ENCODE measurements around the gene GCK. TPM values are rescaled to one million over a fixed set of nuclear protein-coding genes. Genes with fewer than 3 reads are reported as not detected.
A peak's percentile ranks its signal among the peaks of the same experiment; 100 is the strongest.

Gene GCK
- total RNA-seq (not detected), polyA plus RNA-seq (1 to 10 TPM in 1 of 4 donors, under 1 TPM in 3; 0.47 to 1.2 (median 0.57) TPM)

GRCh38 chr7:44189286-44189992 lies at the start of gene GCK:
TSS of gene GCK (minus strand) at chr7:44189439. CDS start at chr7:44188953, 486 bp downstream.
- Mint-ChIP-seq H3K27ac (peak within 1 kb of the TSS in 1 of 3 donors; percentile 76), H3K36me3 (no peaks in the 10 kb centered on the region), H3K27me3 (peaks cover 21% of the 10 kb centered on the region), H3K4me1 (no peaks in the 10 kb centered on the region), H3K9me3 (no peaks in the 10 kb centered on the region), H3K4me3 (no peak within 1 kb of the TSS)
- Histone ChIP-seq H3K27ac (ENCODE audit: insufficient read depth, low read length, poor library complexity, severe bottlenecking) (no peak within 1 kb of the TSS), H3K36me3 (ENCODE audit: control insufficient read depth, insufficient read depth, low read length) (no peaks in the 10 kb centered on the region), H3K27me3 (ENCODE audit: control insufficient read depth, insufficient read depth, low read length) (peaks cover 2% of the 10 kb centered on the region), H3K4me1 (ENCODE audit: control insufficient read depth, insufficient read depth, low read length, poor library complexity, severe bottlenecking) (no peaks in the 10 kb centered on the region), H3K4me3 (ENCODE audit: low read depth, low read length) (no peak within 1 kb of the TSS), H3K9me3 (ENCODE audit: control insufficient read depth in 2 of 2, low read length in 2 of 2) (no peaks in the 10 kb centered on the region)
- DNase-seq, result no peak
- ATAC-seq (ENCODE audit: low read depth in 2 of 2), result no peak

GRCh38 chr7:44238116-44238695 lies 49.0 kb upstream of the GCK start:
- H3K4me3 ChIP-seq (ENCODE audit: low read depth, low read length), result no peak overlapping the region
- Mint-ChIP-seq H3K4me1 (peaks cover 0 to 2% (median 0%) of the 10 kb centered on the region in 4 donors), H3K4me3 (no peak overlapping the region), H3K36me3 (no peaks in the 10 kb centered on the region), H3K27ac (no peak overlapping the region), H3K27me3 (no peaks in the 10 kb centered on the region), H3K9me3 (no peaks in the 10 kb centered on the region)
- H3K4me1 ChIP-seq (ENCODE audit: control insufficient read depth, insufficient read depth, low read length, poor library complexity, severe bottlenecking), result peaks cover 4% of the 10 kb centered on the region
- no peaks in the 10 kb centered on the region for H3K9me3 ChIP-seq (ENCODE audit: control insufficient read depth in 2 of 2, low read length in 2 of 2)
- ATAC-seq (ENCODE audit: low read depth in 2 of 2) (no peak), DNase-seq (no peak)
- H3K27me3 ChIP-seq (ENCODE audit: control insufficient read depth, insufficient read depth, low read length), result no peaks in the 10 kb centered on the region
- H3K36me3 ChIP-seq (ENCODE audit: control insufficient read depth, insufficient read depth, low read length), result no peaks in the 10 kb centered on the region
- no peak overlapping the region for H3K27ac ChIP-seq (ENCODE audit: insufficient read depth, low read length, poor library complexity, severe bottlenecking)

- H3K27ac ChIP-seq (ENCODE audit: insufficient read depth, low read length, poor library complexity, severe bottlenecking), result no peak overlapping the region
- Mint-ChIP-seq H3K9me3 (no peaks in the 10 kb centered on the region), H3K36me3 (no peaks in the 10 kb centered on the region), H3K4me3 (no peak overlapping the region), H3K27ac (no peak overlapping the region), H3K27me3 (no peaks in the 10 kb centered on the region), H3K4me1 (peaks cover 0 to 2% (median 0%) of the 10 kb centered on the region in 4 donors)
- no peak overlapping the region for H3K4me3 ChIP-seq (ENCODE audit: low read depth, low read length)
- H3K9me3 ChIP-seq (ENCODE audit: control insufficient read depth in 2 of 2, low read length in 2 of 2), result no peaks in the 10 kb centered on the region
- no peak for DNase-seq
- peaks cover 4% of the 10 kb centered on the region for H3K4me1 ChIP-seq (ENCODE audit: control insufficient read depth, insufficient read depth, low read length, poor library complexity, severe bottlenecking)
- no peaks in the 10 kb centered on the region for H3K36me3 ChIP-seq (ENCODE audit: control insufficient read depth, insufficient read depth, low read length)
- H3K27me3 ChIP-seq (ENCODE audit: control insufficient read depth, insufficient read depth, low read length), result no peaks in the 10 kb centered on the region
- no peak for ATAC-seq (ENCODE audit: low read depth in 2 of 2)
These were observed 48.5 kb upstream of the GCK start for GRCh38 chr7:44237696-44238095.

DNA sequence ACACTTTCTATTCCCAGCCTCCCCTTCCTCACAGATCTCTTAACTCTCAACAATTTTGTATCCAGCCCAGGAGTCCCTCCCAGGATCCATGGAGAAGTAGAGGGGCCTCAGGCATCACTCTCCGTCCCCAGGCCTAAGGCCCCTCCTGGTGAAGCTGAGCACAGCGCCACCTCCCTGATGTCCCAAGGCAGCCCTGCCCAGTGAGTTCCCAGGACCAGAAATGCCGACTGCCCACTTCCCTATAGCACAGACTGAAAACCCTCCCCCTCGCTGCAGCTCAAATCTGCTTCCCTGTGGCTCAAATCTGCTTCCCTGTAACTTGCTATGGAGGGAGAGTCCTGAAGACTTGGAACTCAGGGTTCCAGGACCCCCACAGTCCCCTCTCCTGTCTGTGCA lies 47.1 kb upstream of the GCK start:
- H3K4me3 ChIP-seq (ENCODE audit: low read depth, low read length), result no peak overlapping the region
- ATAC-seq (ENCODE audit: low read depth in 2 of 2) (no peak), DNase-seq (no peak)
- H3K27me3 ChIP-seq (ENCODE audit: control insufficient read depth, insufficient read depth, low read length), result no peaks in the 10 kb centered on the region
- H3K36me3 Mint-ChIP-seq, result no peaks in the 10 kb centered on the region
- no peaks in the 10 kb centered on the region for H3K9me3 Mint-ChIP-seq
- H3K27me3 Mint-ChIP-seq, result no peaks in the 10 kb centered on the region
- peaks cover 0 to 2% (median 0%) of the 10 kb centered on the region in 4 donors for H3K4me1 Mint-ChIP-seq
- H3K27ac Mint-ChIP-seq, result no peak overlapping the region
- H3K27ac ChIP-seq (ENCODE audit: insufficient read depth, low read length, poor library complexity, severe bottlenecking), result no peak overlapping the region
- peaks cover 4% of the 10 kb centered on the region for H3K4me1 ChIP-seq (ENCODE audit: control insufficient read depth, insufficient read depth, low read length, poor library complexity, severe bottlenecking)
- H3K36me3 ChIP-seq (ENCODE audit: control insufficient read depth, insufficient read depth, low read length), result no peaks in the 10 kb centered on the region
- H3K4me3 Mint-ChIP-seq, result no peak overlapping the region
- H3K9me3 ChIP-seq (ENCODE audit: control insufficient read depth in 2 of 2, low read length in 2 of 2), result no peaks in the 10 kb centered on the region

GRCh38 chr7:44235582-44236332 lies 46.5 kb upstream of the GCK start:
- no peaks in the 10 kb centered on the region for H3K27me3 Mint-ChIP-seq
- no peaks in the 10 kb centered on the region for H3K9me3 Mint-ChIP-seq
- no peaks in the 10 kb centered on the region for H3K4me1 ChIP-seq (ENCODE audit: control insufficient read depth, insufficient read depth, low read length, poor library complexity, severe bottlenecking)
- no peaks in the 10 kb centered on the region for H3K9me3 ChIP-seq (ENCODE audit: control insufficient read depth in 2 of 2, low read length in 2 of 2)
- H3K4me3 Mint-ChIP-seq, result no peak overlapping the region
- no peak overlapping the region for H3K4me3 ChIP-seq (ENCODE audit: low read depth, low read length)
- no peaks in the 10 kb centered on the region for H3K27me3 ChIP-seq (ENCODE audit: control insufficient read depth, insufficient read depth, low read length)
- no peak for ATAC-seq (ENCODE audit: low read depth in 2 of 2)
- H3K36me3 ChIP-seq (ENCODE audit: control insufficient read depth, insufficient read depth, low read length), result no peaks in the 10 kb centered on the region
- H3K4me1 Mint-ChIP-seq, result no peaks in the 10 kb centered on the region
- H3K27ac ChIP-seq (ENCODE audit: insufficient read depth, low read length, poor library complexity, severe bottlenecking), result no peak overlapping the region
- no peaks in the 10 kb centered on the region for H3K36me3 Mint-ChIP-seq
- peak overlapping the region in 1 of 3 donors; percentile 82 for H3K27ac Mint-ChIP-seq
- no peak for DNase-seq

- DNase-seq (no peak), ATAC-seq (ENCODE audit: low read depth in 2 of 2) (no peak)
- H3K27me3 Mint-ChIP-seq, result no peaks in the 10 kb centered on the region
- no peak overlapping the region for H3K27ac Mint-ChIP-seq
- H3K27ac ChIP-seq (ENCODE audit: insufficient read depth, low read length, poor library complexity, severe bottlenecking), result no peak overlapping the region
- no peaks in the 10 kb centered on the region for H3K36me3 ChIP-seq (ENCODE audit: control insufficient read depth, insufficient read depth, low read length)
- no peaks in the 10 kb centered on the region for H3K9me3 Mint-ChIP-seq
- H3K4me3 ChIP-seq (ENCODE audit: low read depth, low read length), result no peak overlapping the region
- H3K4me1 Mint-ChIP-seq, result no peaks in the 10 kb centered on the region
- H3K27me3 ChIP-seq (ENCODE audit: control insufficient read depth, insufficient read depth, low read length), result no peaks in the 10 kb centered on the region
- no peaks in the 10 kb centered on the region for H3K4me1 ChIP-seq (ENCODE audit: control insufficient read depth, insufficient read depth, low read length, poor library complexity, severe bottlenecking)
- H3K36me3 Mint-ChIP-seq, result no peaks in the 10 kb centered on the region
- no peaks in the 10 kb centered on the region for H3K9me3 ChIP-seq (ENCODE audit: control insufficient read depth in 2 of 2, low read length in 2 of 2)
- H3K4me3 Mint-ChIP-seq, result no peak overlapping the region
These were observed 45.8 kb upstream of the GCK start for GRCh38 chr7:44235066-44235465.

GRCh38 chr7:44232901-44233715 lies 43.9 kb upstream of the GCK start:
- H3K27me3 Mint-ChIP-seq, result no peaks in the 10 kb centered on the region
- H3K4me1 ChIP-seq (ENCODE audit: control insufficient read depth, insufficient read depth, low read length, poor library complexity, severe bottlenecking), result no peaks in the 10 kb centered on the region
- H3K36me3 ChIP-seq (ENCODE audit: control insufficient read depth, insufficient read depth, low read length), result no peaks in the 10 kb centered on the region
- DNase-seq (no peak), ATAC-seq (ENCODE audit: low read depth in 2 of 2) (no peak)
- H3K4me1 Mint-ChIP-seq, result no peaks in the 10 kb centered on the region
- no peak overlapping the region for H3K27ac ChIP-seq (ENCODE audit: insufficient read depth, low read length, poor library complexity, severe bottlenecking)
- H3K9me3 Mint-ChIP-seq, result no peaks in the 10 kb centered on the region
- H3K4me3 Mint-ChIP-seq, result no peak overlapping the region
- no peak overlapping the region for H3K4me3 ChIP-seq (ENCODE audit: low read depth, low read length)
- no peaks in the 10 kb centered on the region for H3K9me3 ChIP-seq (ENCODE audit: control insufficient read depth in 2 of 2, low read length in 2 of 2)
- no peaks in the 10 kb centered on the region for H3K36me3 Mint-ChIP-seq
- no peak overlapping the region for H3K27ac Mint-ChIP-seq
- H3K27me3 ChIP-seq (ENCODE audit: control insufficient read depth, insufficient read depth, low read length), result no peaks in the 10 kb centered on the region
